K562 (cell line): ENCODE measurements around the gene JPT1. TPM values are rescaled to one million over a fixed set of nuclear protein-coding genes. Genes with fewer than 3 reads are reported as not detected.

Experiments used
- ATAC-seq: fragments of 200-7000 bp; cut with Tn5 transposase; 3 replicates; pipeline ENCODE4 v1.9.1; 2020; ENCODE audit warnings: moderate library complexity
- BruUV-seq: library from RNA; stranded (reverse); fragments of 400-500 nt; replicated peaks from 2 replicates; lab custom pipeline; 2021; lab: Mats Ljungman, UMichigan
- CTCF ChIA-PET: fragments of 300-600 bp; formaldehyde crosslinking; extraction: SDS; loops from one replicate; lab custom pipeline; 2021; ENCODE audit warnings: low intra/inter-chr PET ratio; lab: Yijun Ruan, JAX
- POLR2A ChIA-PET: fragments of 300-600, 350-650 bp; sonication (Branson Sonifier 250); formaldehyde crosslinking; extraction: SDS; loops from one replicate; lab custom pipeline; 2021; ENCODE audit warnings: antibody characterized with exemption, inconsistent platforms; lab: Yijun Ruan, JAX
- DNase-seq, 4 experiments: peaks; one replicate each; pipeline versions ENCODE4 v3.0.0 to v3.0.0-alpha.2; 2011 to 2018; ENCODE audit warnings: low spot score in 3 of 4, mixed read lengths in 3 of 4; ENCODE audit errors: extremely low read depth in 1 of 4
- FAIRE-seq: peaks from 2 replicates; lab custom pipeline; 2011; peaks lifted over from hg19 to GRCh38; lab: Jason Lieb, UNC
- H2AFZ ChIP-seq: 2 replicates; pipeline ENCODE4 v1.6.0; 2011; ENCODE audit warnings: low read depth, low read length, control low read depth, inconsistent platforms
- H3K27ac ChIP-seq: fragments of 200-600 bp; 3 replicates; pipeline ENCODE4 v1.8.0; 2011; ENCODE audit warnings: low read depth, mild to moderate bottlenecking, control low read depth, inconsistent platforms, low read length, moderate library complexity, mixed read lengths; ENCODE audit errors: extremely low read depth
- H3K27me3 ChIP-seq, 2 experiments: fragments of 300-600 bp in 1 of 2; 2 replicates in 1 of 2; 3 replicates in 1 of 2; pipeline versions ENCODE4 v1.6.0 to v1.8.0; 2011; ENCODE audit warnings: inconsistent platforms in 2 of 2, low read length in 2 of 2, mild to moderate bottlenecking in 1 of 2, mixed read lengths in 1 of 2, moderate library complexity in 1 of 2; ENCODE audit not compliant: control insufficient read depth in 2 of 2, insufficient read depth in 2 of 2
- H3K36me3 ChIP-seq: fragments of 300-600 bp; 3 replicates; pipeline ENCODE4 v1.8.0; 2011; ENCODE audit warnings: mild to moderate bottlenecking, low read length, inconsistent platforms; ENCODE audit not compliant: control insufficient read depth, insufficient read depth
- H3K4me1 ChIP-seq, 2 experiments: fragments of 200-600 bp in 1 of 2; replicated peaks in 1 of 2; 2 replicates in 1 of 2; 3 replicates in 1 of 2; pipeline versions ENCODE4 v1.5.1 to v1.8.0; 2011; ENCODE audit warnings: inconsistent platforms in 2 of 2, low read length in 2 of 2, mild to moderate bottlenecking in 1 of 2, mixed read lengths in 1 of 2, moderate library complexity in 1 of 2; ENCODE audit not compliant: control insufficient read depth in 2 of 2, insufficient read depth in 2 of 2
- H3K4me2 ChIP-seq: 2 replicates; pipeline ENCODE4 v1.6.1; 2011; ENCODE audit warnings: low read length, control low read depth, inconsistent platforms, mixed read lengths; ENCODE audit not compliant: insufficient read depth
- H3K4me3 ChIP-seq: fragments of 200-600 bp; sonication (generic), shearing (Covaris generic); 2 replicates; pipeline ENCODE4 v1.5.1; 2016; ENCODE audit warnings: control low read depth, inconsistent platforms
- H3K79me2 ChIP-seq: fragments of 200-600 bp; 3 replicates; pipeline ENCODE4 v1.8.0; 2011; ENCODE audit warnings: low read length, inconsistent platforms; ENCODE audit not compliant: control insufficient read depth, insufficient read depth
- H3K9ac ChIP-seq, 2 experiments: 2 replicates each; pipeline versions ENCODE4 v1.6.0 to v1.6.1; 2011; ENCODE audit warnings: low read depth in 2 of 2, low read length in 2 of 2, control low read depth in 1 of 2, inconsistent platforms in 1 of 2, mild to moderate bottlenecking in 1 of 2, mixed read lengths in 1 of 2; ENCODE audit not compliant: insufficient read depth in 1 of 2
- H3K9me1 ChIP-seq: one replicate; pipeline ENCODE4 v1.6.0; 2011; ENCODE audit warnings: inconsistent platforms, mild to moderate bottlenecking, low read length, moderate library complexity; ENCODE audit not compliant: control insufficient read depth, insufficient read depth
- H3K9me3 ChIP-seq: replicated peaks from 2 replicates; pipeline ENCODE4 v1.5.1; 2011; ENCODE audit warnings: low read depth, low read length, inconsistent platforms; ENCODE audit not compliant: control insufficient read depth, insufficient read depth
- H4K20me1 ChIP-seq: replicated peaks from 2 replicates; pipeline ENCODE4 v1.6.1; 2011; ENCODE audit warnings: low read length, inconsistent platforms, mixed read lengths; ENCODE audit not compliant: control insufficient read depth, insufficient read depth
- CBFB ChIP-seq: sonication (generic); formaldehyde crosslinking; IDR thresholded peaks from 2 replicates; pipeline ENCODE4 v1.4.0; 2020; ENCODE audit warnings: mild to moderate bottlenecking, missing genetic modification reagents
- NRF1 ChIP-seq, 2 experiments: fragments of 450-650 bp; IDR thresholded peaks in 1 of 2; conservative IDR thresholded peaks in 1 of 2; 2 replicates each; pipeline ENCODE4 v1.6.1; 2014; ENCODE audit warnings: mild to moderate bottlenecking in 2 of 2
- RAD21 ChIP-seq, 2 experiments: fragments of 250-450 bp in 1 of 2; fragments of 450-650 bp in 1 of 2; sonication (Bioruptor Pico) in 1 of 2; formaldehyde crosslinking in 1 of 2; IDR thresholded peaks in 1 of 2; conservative IDR thresholded peaks in 1 of 2; 2 replicates each; pipeline versions ENCODE4 v1.4.0 to v1.8.0; 2020 to 2022; ENCODE audit warnings: mild to moderate bottlenecking in 2 of 2, moderate library complexity in 1 of 2
- RB1 ChIP-seq: fragments of 450-650 bp; IDR thresholded peaks from 2 replicates; pipeline ENCODE4 v1.6.1; 2017; ENCODE audit warnings: low read depth, mild to moderate bottlenecking
- RNF2 ChIP-seq: sonication (generic); IDR thresholded peaks from 2 replicates; pipeline ENCODE4 v1.6.1; 2016
- ZKSCAN1 ChIP-seq: fragments of 150-350 bp; IDR thresholded peaks from 2 replicates; pipeline ENCODE4 v1.6.1; 2016; ENCODE audit warnings: low read depth, low read length
- ZNF699 ChIP-seq: fragments of 250-450 bp; sonication (Bioruptor Pico); IDR thresholded peaks from 2 replicates; pipeline ENCODE4 v1.8.0; 2021; ENCODE audit warnings: mild to moderate bottlenecking, moderate library complexity; ENCODE audit not compliant: insufficient replicate concordance
- WGBS: fragments of 100-300 bp; shearing (Covaris generic); methylation state at CpG from one replicate; pipeline ENCODE4 v1.1.6; 2016; ENCODE audit warnings: low coverage, mixed read lengths; ENCODE audit not compliant: insufficient coverage; ENCODE audit errors: missing lambda C conversion rate; 5-methylcytosine and 5-hydroxymethylcytosine counted together
- in situ Hi-C: fragments of 300-500 bp; cut with MboI; formaldehyde crosslinking; loops from 4 replicates; pipeline ENCODE4 v1.15.0; 2018; ENCODE audit warnings: inconsistent platforms, mixed read lengths
- intact Hi-C: fragments of 100-400 bp; cut with micrococcal nuclease; formaldehyde crosslinking; loops from 2 replicates; pipeline ENCODE4 v1.14.2; 2022
- polyA plus RNA-seq, 8 experiments: library from polyadenylated mRNA; depleted of rRNA in 4 of 8; stranded (reverse) in 5 of 8; unstranded in 3 of 8; fragments of >200 nt; fragmentation: Nextera tagmentation in 2 of 8; fragmentation: Illumina TruSeq in 1 of 8; extraction: Ambion mirVana in 2 of 8; extraction: Trizol in 1 of 8; gene quantifications; 2 replicates each; pipeline versions ENCODE4 v1.2.1 to v1.2.3, GENCODE V29; 2011 to 2014; ENCODE audit warnings: inconsistent platforms in 1 of 8, missing spikeins in 1 of 8
- total RNA-seq, 7 experiments: library from RNA; depleted of rRNA in 6 of 7; stranded (reverse); fragments of >200 nt in 6 of 7; fragmentation: Illumina TruSeq in 2 of 7; extraction: Trizol in 2 of 7; gene quantifications; 2 replicates each; pipeline versions ENCODE4 v1.2.1 to v1.2.3, GENCODE V29; 2011 to 2021; ENCODE audit warnings: low replicate concordance in 1 of 7
- TF ChIP-seq, protein P1 (sequence below): fragments of 450-650 bp; formaldehyde crosslinking; IDR thresholded peaks from 2 replicates; pipeline ENCODE4 v1.4.0; 2020; ENCODE audit warnings: mild to moderate bottlenecking, moderate library complexity
- TF ChIP-seq, protein P2 (sequence below): IDR thresholded peaks from 2 replicates; pipeline ENCODE4 v1.6.1; 2011; ENCODE audit not compliant: insufficient read length; ENCODE audit errors: extremely low read depth
- TF ChIP-seq, protein P3 (sequence below), 2 experiments: IDR thresholded peaks; 2 replicates each; pipeline ENCODE4 v1.6.1; 2011; ENCODE audit warnings: borderline replicate concordance in 1 of 2, control low read depth in 1 of 2, low read depth in 1 of 2, low read length in 1 of 2, mild to moderate bottlenecking in 1 of 2, mixed read lengths in 1 of 2, moderate library complexity in 1 of 2; ENCODE audit not compliant: insufficient read depth in 1 of 2, insufficient read length in 1 of 2, poor library complexity in 1 of 2, severe bottlenecking in 1 of 2; ENCODE audit errors: extremely low read depth in 1 of 2
- TF ChIP-seq, protein P4 (sequence below), 3 experiments: IDR thresholded peaks in 2 of 3; conservative IDR thresholded peaks in 1 of 3; 2 replicates each; pipeline ENCODE4 v1.5.1; 2011 to 2012; ENCODE audit warnings: low read length in 3 of 3, mild to moderate bottlenecking in 3 of 3, control low read depth in 2 of 3, improper control_type of control experiment in 1 of 3, inconsistent platforms in 1 of 3, low read depth in 1 of 3, mixed read lengths in 1 of 3, moderate library complexity in 1 of 3; ENCODE audit not compliant: insufficient read depth in 2 of 3

Gene JPT1
- total and polyA plus RNA-seq, 9 of the 15 experiments (the other 6 are each of a cell fraction or from before 2014, with no cell fraction given), result 56.7 to 292 (median 144) TPM

DNA sequence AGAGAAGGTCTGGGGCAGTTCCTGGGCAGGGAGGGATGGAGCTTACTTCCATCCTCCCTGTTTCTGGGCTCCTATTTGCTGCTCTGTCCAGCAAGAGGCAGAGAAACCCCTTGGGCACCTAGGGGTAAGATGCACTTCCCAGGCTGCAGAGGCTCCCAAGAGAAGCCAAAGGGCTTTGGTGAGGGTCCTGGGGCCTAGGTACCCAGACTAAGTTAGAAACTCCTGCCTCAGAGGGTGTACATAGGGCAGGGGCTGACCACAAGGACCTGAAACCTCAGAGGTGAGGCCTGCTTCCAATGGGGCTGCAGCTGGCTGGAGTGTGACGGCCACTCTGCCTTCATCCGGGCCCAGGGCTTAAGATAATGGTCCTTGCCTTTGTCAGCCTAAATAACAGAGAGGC is 46.1 kb downstream of the JPT1 start (continued):
- TF ChIP-seq ZNF699 (CRISPR knock-in tag), result no peak
- TF ChIP-seq CBFB (CRISPR knock-in tag), result no peak
- TF ChIP-seq NRF1 (conservative IDR thresholded peaks at IDR 0.05 in 1 of 2, IDR thresholded peaks at IDR 0.05 in 1 of 2), result no peak
- no peak for TF ChIP-seq RNF2

DNA sequence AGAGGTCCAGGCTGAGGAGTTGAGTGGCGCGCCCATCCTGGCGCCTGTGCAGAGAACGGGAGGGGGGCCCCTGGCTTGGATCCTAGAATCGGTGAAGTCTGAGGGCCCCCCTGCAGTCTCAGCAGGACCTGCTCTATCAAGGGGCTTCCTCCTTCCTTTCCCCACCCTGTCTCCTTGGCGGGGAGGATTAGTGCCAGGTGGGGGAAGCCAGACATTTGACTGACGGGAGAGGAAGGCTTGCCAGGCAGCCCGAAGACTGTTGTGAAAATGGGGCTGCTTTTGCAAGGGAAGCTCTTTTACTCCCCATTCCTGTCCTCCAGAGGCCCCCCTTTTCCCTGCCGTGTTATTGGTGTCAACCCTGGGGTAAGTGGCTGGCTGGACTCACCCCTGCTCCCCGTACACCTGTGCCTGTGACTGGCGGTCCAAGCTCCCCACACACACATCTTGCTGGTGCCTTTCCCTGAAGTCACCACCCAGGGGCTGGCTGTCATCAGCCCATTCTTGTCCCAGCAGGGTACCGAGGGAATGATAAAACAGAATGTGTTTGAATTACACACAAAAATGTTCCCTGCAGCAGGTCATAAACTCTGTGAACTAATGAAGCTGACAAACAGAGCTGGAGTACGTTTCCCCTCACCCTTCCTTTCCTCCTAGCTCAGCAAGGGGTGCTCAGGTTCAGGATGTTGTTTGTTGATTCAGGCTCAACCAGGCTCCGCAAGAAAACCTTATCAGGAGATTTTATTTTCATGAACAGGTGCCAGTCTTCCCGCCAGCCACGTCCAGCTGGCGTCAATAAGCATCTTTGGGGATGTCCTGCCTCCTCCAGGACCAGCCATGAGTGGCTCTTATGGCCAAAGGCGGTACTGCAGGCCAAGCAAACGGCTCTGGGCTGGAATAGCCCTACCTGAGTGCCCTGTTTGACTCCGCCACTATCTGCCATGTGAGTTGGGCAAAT is 48.9 kb downstream of the JPT1 start:
- ChIA-PET CTCF (no interaction called here), POLR2A (interaction anchor here (0.5 to 2.2 kb wide), 12 partner anchors 9 to 874 kb away, joined by 3 to 10 read pairs (median 4); partner anchors contain the start of genes ACOX1, JPT1 and TEN1)
- Histone ChIP-seq H3K9me1 (no peaks in the 10 kb centered on the region), H3K27me3 (no peaks in the 10 kb centered on the region), H3K9me3 (no peaks in the 10 kb centered on the region), H3K4me2 (no peak overlapping the region), H3K9ac (no peak overlapping the region), H3K79me2 (peaks cover 10% of the 10 kb centered on the region), H4K20me1 (no peaks in the 10 kb centered on the region), H2AFZ (no peak overlapping the region), H3K36me3 (no peaks in the 10 kb centered on the region), H3K27ac (no peak overlapping the region), H3K4me1 (peaks cover 6 to 27% of the 10 kb centered on the region in 2 experiments; a peak in 4 of 5 replicates), H3K4me3 (no peak overlapping the region)
- intact Hi-C loops (loop anchor here (5.0 kb wide), 1 partner anchor 33 kb away; no protein-coding TSS in a partner anchor), in situ Hi-C loops (no loop called here)
- BruUV-seq, result no TSS peak
- ATAC-seq (peak; percentile 80), DNase-seq (peak; percentile 66 to 73 (median 69)), FAIRE-seq (peak; percentile 86)
- WGBS, result 38% methylated on average over 20 of the region's 20 CpGs
- TF ChIP-seq, protein P1, sequence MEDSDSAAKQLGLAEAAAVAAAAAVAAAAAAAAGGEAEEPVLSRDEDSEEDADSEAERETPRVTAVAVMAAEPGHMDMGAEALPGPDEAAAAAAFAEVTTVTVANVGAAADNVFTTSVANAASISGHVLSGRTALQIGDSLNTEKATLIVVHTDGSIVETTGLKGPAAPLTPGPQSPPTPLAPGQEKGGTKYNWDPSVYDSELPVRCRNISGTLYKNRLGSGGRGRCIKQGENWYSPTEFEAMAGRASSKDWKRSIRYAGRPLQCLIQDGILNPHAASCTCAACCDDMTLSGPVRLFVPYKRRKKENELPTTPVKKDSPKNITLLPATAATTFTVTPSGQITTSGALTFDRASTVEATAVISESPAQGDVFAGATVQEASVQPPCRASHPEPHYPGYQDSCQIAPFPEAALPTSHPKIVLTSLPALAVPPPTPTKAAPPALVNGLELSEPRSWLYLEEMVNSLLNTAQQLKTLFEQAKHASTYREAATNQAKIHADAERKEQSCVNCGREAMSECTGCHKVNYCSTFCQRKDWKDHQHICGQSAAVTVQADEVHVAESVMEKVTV (CRISPR knock-in tag), result 0 out of 2 replicates have a peak, but pooled peaks have one; percentile 23
- TF ChIP-seq, protein P2, sequence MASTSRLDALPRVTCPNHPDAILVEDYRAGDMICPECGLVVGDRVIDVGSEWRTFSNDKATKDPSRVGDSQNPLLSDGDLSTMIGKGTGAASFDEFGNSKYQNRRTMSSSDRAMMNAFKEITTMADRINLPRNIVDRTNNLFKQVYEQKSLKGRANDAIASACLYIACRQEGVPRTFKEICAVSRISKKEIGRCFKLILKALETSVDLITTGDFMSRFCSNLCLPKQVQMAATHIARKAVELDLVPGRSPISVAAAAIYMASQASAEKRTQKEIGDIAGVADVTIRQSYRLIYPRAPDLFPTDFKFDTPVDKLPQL, result no peak
- TF ChIP-seq, protein P3, sequence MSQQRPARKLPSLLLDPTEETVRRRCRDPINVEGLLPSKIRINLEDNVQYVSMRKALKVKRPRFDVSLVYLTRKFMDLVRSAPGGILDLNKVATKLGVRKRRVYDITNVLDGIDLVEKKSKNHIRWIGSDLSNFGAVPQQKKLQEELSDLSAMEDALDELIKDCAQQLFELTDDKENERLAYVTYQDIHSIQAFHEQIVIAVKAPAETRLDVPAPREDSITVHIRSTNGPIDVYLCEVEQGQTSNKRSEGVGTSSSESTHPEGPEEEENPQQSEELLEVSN (IDR thresholded peaks at IDR 0.05; ENCODE audit: borderline replicate concordance in 1 of 2, extremely low read depth in 1 of 2, insufficient read depth in 1 of 2, insufficient read length in 1 of 2, low read depth in 1 of 2, low read length in 1 of 2, poor library complexity in 1 of 2, severe bottlenecking in 1 of 2), result peak in 1 of 2 experiments; percentile 11
- TF ChIP-seq RAD21 (CRISPR knock-in tag; conservative IDR thresholded peaks at IDR 0.05 in 1 of 2, IDR thresholded peaks at IDR 0.05 in 1 of 2) (peak; percentile 53 to 74), ZKSCAN1 (0 out of 2 replicates have a peak, but pooled peaks have one; percentile 7), RB1 (peak; percentile 37; the same call in 1 of the 2 replicates)
- TF ChIP-seq, protein P4, sequence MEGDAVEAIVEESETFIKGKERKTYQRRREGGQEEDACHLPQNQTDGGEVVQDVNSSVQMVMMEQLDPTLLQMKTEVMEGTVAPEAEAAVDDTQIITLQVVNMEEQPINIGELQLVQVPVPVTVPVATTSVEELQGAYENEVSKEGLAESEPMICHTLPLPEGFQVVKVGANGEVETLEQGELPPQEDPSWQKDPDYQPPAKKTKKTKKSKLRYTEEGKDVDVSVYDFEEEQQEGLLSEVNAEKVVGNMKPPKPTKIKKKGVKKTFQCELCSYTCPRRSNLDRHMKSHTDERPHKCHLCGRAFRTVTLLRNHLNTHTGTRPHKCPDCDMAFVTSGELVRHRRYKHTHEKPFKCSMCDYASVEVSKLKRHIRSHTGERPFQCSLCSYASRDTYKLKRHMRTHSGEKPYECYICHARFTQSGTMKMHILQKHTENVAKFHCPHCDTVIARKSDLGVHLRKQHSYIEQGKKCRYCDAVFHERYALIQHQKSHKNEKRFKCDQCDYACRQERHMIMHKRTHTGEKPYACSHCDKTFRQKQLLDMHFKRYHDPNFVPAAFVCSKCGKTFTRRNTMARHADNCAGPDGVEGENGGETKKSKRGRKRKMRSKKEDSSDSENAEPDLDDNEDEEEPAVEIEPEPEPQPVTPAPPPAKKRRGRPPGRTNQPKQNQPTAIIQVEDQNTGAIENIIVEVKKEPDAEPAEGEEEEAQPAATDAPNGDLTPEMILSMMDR (IDR thresholded peaks at IDR 0.05 in 2 of 3, conservative IDR thresholded peaks at IDR 0.05 in 1 of 3; ENCODE audit: insufficient read depth in 2 of 3, low read depth in 1 of 3, low read length in 3 of 3), result peak; percentile 81 to 96 (median 85)
